Head of caudate nucleus (tissue), 42 donors: ENCODE measurements around the gene SPACDR.

Experiments
- DNase-seq, 42 donors: peaks; one replicate each; pipeline versions ENCODE4 v3.0.0 to v3.0.0-alpha.2; 2020 to 2021; ENCODE audit warnings: mixed read lengths in 7 of 42
- intact Hi-C: fragments of 100-400 bp; cut with DNase I; formaldehyde crosslinking; loops from one replicate; pipeline ENCODE4 v1.15.0; 2022

The SPACDR gene

DNA sequence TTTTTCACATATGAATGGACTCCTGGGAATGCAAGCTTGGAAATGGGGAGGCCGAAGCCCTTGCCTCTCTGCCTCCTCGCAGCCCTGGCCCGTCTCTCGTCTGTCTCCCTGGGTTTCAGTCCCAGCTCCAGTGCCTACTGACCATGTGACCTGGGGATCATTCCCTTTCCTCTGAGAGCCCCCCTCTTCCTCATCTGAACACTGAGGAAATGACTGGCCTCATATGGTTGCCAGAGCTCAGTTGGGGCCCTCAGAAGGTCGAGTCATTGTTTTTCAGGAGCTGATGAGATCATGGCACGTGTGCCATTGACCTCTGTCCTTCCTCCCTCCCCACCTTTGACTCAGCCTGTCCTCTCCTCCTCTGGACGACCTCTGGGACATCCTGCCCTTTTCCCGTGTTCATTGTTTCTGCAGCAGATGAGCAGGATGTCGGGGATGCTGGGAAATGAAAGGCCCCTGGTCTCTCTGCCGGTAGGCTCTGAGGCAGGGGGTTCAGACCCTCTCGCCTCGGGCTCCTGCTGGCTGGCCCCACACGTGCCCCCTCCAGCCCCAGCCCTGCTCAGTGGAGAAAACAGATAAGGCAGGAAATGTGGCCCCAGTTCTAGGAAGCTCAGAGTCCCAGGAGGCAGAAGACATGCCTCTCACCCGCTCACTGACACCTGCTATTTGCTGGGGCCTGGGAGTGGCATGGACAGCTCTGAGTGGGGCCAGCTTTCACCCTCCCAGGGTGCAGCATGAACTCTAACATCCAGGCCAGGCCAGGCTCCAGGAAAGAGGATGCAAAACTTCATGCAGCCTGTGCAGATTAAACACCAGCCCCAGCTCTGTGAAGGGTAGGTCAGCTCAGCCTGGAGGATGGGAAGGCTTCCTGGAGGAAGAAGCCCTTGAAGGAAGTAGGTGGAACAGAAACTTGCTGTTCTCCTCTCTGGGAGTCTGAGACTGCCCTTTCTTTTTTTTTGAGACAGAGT lies 19.5 kb downstream of the SPACDR start:
- intact Hi-C loops: no loop called here
- DNase-seq: peak in 1 of 42 donors; percentile 20

DNA sequence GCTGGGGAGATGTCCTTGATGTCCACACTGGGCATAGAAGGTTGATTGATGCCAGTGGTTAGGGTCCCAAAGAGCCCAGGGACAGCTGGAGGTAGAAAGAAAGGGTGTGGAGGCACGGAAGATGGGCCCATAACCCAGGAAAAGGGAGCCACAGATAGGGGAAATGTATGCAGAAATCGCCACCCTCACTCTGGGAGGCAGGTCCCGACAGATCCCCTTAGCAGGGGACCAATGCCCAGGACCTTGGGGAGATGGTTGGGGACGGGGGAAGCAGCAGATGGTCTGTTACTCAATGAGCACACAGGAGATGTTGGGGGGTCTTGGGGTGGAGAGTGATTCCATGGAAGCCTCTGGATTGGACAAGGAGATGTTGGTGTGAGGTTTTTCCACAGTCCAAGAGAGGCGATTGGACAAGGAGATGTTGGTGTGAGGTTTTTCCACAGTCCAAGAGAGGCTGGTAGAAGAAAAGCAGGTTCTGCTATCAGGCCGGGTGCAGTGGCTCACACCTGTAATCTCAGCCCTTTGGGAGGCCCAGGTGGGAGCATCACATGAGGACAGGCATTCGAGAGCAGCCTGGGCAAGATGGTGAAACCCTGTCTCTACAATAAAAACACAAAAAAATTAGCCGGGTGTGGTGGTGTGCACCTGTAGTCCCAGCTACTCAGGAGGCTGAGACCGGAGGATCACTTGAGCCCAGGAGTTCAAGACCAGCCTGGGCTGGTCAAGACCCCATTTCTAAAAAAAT lies 20.8 kb downstream of the SPACDR start:
- intact Hi-C loops: no loop called here
- peak in 3 of 42 donors; percentile 1 to 8 (median 8) for DNase-seq

DNA sequence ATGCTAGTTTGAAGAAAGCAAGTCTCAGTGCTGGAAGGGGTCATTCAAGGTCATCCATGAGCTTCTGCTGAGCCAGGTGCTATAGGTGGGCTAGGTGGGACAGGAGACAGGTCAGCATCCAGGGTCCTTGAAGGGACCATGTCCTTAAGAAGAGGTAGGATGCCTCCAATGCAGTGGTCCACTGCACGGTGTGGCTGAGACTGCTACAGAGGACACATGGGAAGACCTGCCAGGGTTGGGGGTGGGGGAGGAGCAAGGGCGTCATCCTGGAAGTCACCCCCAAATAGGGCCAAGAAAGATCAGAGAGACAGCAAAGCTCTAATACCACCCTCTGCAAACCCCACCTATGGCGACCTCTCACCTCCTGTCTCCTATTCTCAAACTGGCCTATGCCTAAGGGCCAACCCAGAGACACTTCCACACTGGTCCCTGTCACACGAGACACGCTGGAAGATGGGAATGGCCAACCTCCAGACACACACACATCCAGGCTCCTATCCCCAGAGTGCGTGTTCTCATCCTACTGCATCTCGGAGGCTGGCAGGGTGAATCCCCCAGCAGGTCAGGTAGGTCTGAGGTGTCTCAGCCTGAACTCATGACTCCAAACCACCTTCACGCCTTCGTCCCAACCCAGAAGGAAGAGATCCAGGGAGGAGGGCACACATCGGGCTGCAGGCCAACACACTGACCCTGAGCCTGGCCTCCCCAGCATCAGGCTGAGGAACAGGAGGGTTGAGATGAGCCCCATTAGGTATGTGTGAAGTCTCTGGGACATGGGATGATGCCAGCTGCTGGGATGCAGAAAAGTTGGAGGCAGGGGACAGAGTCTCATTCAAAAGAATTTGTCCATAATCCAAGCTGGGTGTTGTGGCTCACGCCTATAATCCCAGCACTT lies 22.2 kb downstream of the SPACDR start:
- intact Hi-C loops: no loop called here
- DNase-seq: peak in 4 of 42 donors; percentile 0 to 4 (median 3)

DNA sequence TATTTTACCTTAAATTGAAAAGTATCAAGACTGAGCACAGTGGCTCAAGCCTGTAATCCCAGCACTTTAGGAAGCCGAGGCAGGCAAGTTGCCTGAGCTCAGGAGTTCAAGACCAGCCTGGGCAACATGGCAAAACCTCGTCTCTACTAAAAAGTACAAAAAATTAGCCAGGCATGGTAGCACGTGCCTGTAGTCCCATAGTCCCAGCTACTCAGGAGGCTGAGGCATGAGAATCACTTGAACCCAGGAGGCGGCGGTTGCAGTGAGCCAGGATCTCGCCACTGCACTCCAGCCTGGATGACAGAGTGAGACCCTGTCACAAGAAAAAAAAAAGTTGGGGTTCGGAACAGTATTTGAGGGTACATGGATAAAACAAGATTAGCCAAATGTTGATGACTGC lies 24.8 kb downstream of the SPACDR start:
- peak in 6 of 42 donors; percentile 1 to 24 (median 6) for DNase-seq
- intact Hi-C loops: loop anchor here (5.0 kb wide), 1 partner anchor 38 kb away; the partner anchor contains the start of gene TSC22D4

DNA sequence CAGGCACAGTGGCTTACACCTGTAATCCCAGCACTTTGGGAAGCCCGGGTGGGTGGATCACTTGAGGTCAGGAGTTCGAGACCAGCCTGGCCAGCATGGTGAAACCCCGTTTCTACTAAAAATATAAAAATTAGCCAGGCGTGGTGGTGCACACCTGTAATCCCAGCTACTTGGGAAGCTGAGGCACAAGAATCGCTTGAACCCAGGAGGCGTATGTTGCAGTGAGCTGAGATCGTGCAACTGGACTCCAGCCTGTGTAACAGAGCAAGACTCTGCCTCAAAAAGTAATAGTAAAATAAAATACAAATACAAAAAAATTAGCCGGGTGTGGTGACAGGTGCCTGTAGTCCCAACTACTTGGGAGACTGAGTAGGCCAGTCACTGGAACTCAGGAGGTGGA lies 25.3 kb downstream of the SPACDR start:
- DNase-seq: peak in 8 of 42 donors; percentile 2 to 26 (median 4)
- intact Hi-C loops: loop anchor here (5.0 kb wide), 1 partner anchor 39 kb away; the partner anchor contains the start of gene TSC22D4

DNA sequence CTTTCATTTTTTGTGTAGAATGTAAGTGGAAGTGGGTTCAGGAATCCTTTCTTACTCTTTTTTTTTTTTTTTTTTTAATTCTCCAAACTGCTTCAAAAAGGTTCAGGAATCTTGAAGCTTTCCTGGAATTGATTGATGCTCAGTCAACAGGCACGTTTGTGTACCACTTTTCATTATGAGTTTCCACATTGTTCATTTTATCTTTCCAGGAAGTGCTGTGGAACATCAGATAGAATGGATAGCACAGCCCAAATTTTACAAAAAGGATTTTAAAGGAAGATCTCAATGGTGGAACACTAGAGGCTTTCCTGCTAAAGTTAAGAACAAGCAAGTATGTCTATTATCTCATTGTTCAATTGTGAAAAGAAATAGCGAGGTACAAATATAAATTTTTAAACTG lies 25.9 kb downstream of the SPACDR start:
- no peak for DNase-seq
- intact Hi-C loops: loop anchor here (5.0 kb wide), 1 partner anchor 39 kb away; the partner anchor contains the start of gene TSC22D4

DNA sequence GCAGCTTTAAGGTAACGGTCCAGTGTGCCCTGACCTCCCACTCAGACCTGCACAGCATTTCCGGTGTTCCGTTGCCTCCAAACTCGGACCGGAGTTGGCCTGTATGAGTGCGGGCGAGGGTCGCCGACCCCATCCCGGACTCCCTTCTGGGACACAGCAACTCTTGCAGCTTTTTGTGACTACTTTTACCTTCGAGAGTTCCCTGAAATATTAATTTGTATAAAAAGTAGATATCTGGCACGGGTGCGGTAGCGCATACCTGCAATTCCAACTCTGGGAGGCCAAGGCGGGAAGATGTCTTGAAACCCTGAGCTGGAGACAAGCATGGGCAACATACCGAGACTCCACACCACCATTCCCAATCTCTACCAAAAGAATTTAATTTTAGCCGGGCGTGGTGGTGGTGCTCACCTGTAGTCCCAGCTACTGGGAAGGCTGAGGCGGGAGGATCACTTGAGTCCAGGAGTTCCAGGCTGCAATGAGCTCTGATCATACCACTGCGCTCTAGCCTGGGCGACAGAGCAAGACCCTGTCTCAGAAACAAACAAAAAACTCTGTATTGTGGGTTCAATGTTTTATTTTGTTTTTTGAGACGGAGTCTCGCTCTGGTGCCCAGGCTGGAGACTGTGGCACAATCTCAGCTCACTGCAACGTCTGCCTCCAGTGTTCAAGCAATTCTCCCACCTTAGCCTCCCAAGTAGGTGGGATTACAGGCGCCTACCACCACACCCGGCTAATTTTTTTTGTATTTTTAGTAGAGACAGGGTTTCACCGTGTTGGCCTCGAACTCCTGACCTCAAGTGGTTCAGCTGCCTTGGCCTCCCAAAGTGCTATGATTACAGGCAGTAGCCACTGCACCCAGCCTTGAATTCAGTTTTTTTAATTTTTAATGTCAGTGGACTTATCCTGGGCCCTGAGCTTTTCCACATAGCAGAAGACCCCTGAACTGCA lies 26.6 kb downstream of the SPACDR start:
- intact Hi-C loops: loop anchor here (5.0 kb wide), 1 partner anchor 40 kb away; the partner anchor contains the start of gene TSC22D4
- DNase-seq: peak in 9 of 42 donors; percentile 1 to 37 (median 14)

DNA sequence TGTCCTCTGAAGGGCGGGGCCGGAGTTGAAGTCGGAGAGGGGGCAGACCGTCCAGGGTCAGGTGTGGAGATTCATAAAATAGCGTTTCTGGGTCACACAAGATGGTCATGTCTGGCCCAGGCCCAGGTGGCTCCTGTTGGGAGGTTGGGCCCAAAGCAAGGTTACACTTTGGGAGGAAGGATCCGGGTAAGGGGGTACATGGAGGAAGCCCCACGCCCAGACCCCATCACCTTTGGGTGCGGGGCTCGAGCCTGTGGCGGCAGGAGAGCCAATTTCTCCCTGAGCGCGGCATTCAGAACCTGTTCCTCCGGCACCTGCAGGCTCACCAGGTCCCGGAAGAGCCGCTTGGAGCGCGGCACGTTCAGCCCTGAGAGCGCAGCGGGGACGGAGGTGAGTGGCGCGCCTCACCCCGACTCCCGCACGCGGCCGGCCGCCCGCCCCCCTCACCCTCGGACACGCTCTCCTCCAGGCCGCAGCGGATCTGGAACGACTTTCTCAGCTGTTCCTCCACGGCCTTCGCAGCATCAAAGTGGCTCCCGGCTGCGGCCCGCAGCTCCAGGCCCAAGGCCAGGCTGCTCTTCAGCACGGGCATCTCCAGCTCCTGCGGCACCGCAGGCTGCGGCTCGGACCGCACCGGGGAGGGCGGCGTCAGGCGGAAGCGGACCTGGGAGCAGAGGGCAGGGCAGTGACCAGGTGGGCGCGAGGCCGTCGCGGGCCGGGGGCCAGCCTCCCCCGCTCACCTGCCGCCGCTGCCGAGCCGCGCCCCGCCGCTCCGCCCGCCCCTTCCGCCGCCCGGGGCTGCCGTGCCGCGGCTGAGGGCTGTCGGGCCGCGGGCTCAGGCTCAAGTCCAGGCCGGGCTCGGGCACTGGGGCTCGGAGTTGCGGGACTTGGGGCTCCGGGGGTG lies 28.4 kb downstream of the SPACDR start:
- DNase-seq: peak in 31 of 42 donors; percentile 19 to 67 (median 33)

DNA sequence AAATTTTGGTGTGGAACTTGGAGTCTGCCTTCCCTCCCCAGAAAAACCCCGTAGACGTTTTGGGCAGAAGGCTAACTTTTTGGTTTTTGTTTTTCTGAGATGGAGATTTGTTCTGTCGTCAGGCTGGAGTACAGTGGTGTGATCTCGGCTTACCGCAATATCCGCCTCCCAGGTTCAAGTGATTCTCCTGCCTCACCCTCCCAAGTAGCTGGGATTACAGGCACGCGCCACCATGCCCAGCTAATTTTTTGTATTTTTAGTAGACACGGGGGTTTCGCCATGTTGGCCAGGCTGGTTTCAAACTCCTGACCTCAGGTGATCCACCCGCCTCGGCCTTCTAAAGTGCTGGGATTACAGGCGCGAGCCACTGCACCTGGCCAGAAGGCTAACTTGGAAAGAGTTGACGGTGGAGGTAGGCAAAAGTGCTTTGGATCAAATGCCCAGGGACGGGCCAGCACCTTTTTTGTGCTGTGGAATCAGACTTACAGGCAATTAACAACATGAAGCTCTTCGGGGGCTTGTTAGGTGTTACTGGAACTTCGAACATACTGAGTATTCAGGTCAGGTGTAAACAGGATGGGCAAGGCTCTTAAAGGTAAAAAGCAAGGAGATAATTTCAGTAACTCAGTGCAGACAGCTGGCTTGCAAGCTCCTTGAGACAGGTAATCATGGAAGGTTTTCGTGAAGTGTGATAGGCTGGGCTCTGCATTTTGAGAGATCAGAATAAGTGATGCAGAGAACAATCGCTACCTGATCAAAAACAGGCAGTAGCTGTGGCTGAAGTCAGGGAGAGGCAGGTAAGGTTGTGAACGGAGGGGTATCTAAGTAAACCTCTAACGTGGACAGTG lies 29.5 kb downstream of the SPACDR start:
- DNase-seq: peak in 3 of 42 donors; percentile 4 to 16 (median 12)
- intact Hi-C loops: loop anchor here (5.0 kb wide), 1 partner anchor 43 kb away; the partner anchor contains the start of gene TSC22D4

More for the DNA sequence above, 28.4 kb downstream of the SPACDR start:
- intact Hi-C loops: loop anchor here (5.0 kb wide), 1 partner anchor 42 kb away; the partner anchor contains the start of gene TSC22D4

DNA sequence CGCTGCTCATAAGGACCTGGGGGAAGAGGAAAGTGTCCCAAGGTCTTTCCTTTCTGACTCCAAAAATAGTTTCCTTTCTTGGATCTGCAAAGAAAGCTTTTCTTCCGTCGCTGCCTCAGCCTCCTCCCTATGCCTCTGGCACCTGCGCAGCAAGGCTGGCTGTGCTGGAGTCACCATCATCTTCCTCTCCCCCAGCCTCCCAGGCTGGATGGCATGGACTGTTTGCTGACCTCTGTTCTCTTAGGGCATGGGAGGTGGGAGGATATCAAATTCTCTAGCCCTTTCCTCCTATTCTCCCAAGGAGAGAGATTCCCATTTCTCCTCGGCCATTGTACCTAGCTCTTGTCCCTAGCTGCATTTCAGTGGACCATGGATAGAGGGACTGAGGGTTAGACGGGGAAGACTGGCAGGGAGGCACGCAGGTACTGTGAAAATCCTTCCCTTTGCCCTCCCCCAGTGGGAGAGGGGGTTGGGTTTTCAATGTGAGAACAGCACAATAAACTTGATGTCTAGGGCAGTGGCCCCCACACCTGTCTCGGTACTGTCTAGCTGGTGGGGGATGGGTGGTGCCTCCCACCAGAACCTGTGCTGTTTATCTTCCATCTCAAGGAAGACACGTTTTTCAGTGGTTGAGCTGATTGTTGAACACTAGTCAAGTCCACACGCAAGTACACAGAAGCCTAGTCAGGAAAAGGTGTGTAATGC lies 30.3 kb downstream of the SPACDR start:
- intact Hi-C loops: no loop called here
- peak in 1 of 42 donors; percentile 12 for DNase-seq

DNA sequence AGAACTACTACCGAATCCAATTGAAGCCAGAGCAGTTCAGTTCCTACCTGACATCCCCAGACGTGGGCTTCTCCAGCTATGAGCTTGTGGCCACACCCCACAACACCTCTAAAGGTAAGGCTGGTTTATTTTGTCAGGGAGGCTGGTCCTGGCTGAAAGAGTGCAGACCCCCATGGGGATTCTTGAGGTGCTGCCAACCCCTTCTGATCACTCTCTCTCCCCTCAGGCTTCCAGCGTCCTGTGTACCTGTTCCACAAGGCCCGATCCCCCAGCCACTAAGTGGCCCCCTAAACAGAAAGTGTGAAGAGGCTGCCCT lies 30.8 kb downstream of the SPACDR start:
- intact Hi-C loops: no loop called here
- peak in 1 of 42 donors; percentile 9 for DNase-seq

DNA sequence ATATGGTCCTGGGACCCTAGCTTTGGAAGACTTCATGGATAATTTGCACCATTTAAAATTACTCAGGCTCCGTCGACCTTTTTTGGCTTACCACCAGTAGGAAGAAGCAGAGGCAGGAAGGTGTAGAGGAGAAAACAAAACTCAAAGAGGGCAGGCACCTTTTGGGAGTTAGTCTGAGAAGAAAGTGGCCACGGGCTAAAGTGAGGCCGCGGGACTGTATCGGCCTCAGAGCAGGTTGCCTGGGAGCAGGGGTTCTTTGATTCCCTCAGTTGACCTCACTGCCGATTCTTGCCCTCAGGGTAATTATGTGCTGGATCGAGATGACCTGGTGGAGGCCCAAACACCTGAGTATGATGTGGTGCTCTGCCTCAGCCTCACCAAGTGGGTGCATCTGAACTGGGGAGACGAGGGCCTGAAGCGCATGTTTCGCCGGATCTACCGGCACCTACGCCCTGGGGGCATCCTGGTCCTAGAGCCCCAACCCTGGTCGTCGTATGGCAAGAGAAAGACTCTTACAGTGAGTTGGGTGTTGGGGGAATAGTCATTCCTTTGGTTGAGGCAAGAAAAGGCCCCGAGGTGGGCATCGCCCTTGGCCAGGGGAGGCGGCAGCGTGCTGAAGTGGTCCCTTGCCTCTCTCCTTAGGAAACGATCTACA lies 31.3 kb downstream of the SPACDR start:
- intact Hi-C loops: no loop called here
- DNase-seq: peak in 1 of 42 donors; percentile 32

DNA sequence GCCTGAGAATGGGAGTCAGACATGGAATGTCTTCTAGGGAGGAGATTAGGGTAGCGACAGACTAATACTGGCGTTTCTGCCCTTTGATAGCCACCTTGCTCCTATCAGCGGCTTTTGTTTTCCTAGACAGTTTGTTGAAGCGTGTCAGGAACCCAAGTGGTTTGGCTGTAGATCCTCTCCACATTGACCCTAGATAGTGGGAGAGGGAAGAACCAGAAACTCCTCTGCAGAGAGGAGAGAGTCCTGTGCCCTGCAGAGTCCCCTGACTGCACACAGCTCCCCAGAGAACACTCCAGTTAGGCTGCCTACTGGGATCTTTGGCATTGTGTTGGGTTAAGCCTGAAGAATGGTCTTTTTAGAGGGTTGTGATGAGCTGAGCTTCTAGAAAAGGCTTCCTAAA lies 32.0 kb downstream of the SPACDR start:
- intact Hi-C loops: no loop called here
- DNase-seq: peak in 1 of 42 donors; percentile 1

DNA sequence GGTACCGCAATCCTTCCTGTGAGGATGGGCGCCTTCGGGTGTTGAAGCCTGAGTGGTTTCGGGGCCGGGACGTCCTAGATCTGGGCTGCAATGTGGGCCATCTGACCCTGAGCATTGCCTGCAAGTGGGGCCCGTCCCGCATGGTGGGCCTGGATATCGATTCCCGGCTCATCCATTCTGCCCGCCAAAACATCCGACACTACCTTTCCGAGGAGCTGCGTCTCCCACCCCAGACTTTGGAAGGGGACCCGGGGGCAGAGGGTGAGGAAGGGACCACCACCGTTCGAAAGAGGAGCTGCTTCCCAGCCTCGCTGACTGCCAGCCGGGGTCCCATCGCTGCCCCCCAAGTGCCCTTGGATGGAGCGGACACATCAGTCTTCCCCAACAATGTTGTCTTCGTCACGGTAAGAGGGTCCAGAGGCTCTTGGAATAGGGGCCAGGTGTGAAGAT lies 32.7 kb downstream of the SPACDR start:
- DNase-seq: peak in 2 of 42 donors; percentile 14 to 35
- intact Hi-C loops: no loop called here
